ENCODE data around the gene CIDEB.
A peak's percentile ranks its signal among the peaks of the same experiment; 100 is the strongest.

- peak; percentile 70 to 85 (median 82) for TF ChIP-seq CTCF (IDR thresholded peaks at IDR 0.05)
- peak; percentile 17 to 58 for TF ChIP-seq POLR2AphosphoS5 (IDR thresholded peaks at IDR 0.05)
- no peak for TF ChIP-seq EP300 (IDR thresholded peaks at IDR 0.05)
- TF ChIP-seq POLR2A (IDR thresholded peaks at IDR 0.05) = no peak
These were observed 24.7 kb upstream of the CIDEB start for GRCh38 chr14:24332268-24332993.
